Islet precursor cell (in vitro differentiated cells): ENCODE measurements around the gene DSN1.
A peak's percentile ranks its signal among the peaks of the same experiment; 100 is the strongest.

Experiments used
- DNase-seq: peaks from one replicate; pipeline ENCODE4 v3.0.0-alpha.2; 2018

Gene DSN1

DNA sequence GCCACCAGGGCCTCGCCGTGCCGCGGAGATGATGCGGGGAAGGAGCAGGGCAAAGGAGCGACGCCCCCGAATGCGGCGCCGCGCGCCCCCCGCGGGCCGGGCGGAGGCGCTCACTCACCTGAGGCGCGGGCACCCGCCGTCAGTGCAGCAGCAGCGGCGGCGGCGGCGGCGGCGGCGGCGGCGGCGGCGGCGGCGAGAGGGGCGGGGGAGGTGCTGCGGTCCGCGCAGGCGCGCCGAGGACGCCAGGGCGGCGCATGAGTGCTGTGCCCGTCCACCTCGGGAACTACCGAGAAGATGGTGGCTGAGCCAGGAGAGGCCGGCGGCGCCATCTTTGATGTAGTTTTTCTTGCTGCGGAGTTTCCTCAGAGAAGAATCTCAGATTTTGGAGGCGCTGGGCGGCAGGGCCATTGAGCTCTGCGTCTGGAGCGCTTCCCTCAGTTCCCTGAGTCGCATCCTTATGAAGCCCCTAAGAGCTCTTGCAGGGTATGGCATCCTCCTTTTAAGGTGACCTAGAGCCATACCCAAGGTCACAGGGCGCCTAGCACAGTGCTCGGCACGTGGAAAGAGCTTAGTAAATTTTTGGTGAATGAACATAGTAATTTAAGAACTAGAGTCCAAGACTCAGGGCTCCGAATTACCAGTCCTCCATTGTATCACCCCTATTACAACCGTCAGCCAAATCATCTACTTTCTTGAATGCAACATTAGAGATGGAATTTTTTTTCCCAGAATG is 27.5 kb downstream of the DSN1 start, which contains the start of gene NDRG3:
NDRG3 (minus strand) TSS at position 164 of the 733 bp plus-strand sequence. CDS start 24,355 bp downstream, outside the sequence.
- peak; percentile 95 for DNase-seq

DNA sequence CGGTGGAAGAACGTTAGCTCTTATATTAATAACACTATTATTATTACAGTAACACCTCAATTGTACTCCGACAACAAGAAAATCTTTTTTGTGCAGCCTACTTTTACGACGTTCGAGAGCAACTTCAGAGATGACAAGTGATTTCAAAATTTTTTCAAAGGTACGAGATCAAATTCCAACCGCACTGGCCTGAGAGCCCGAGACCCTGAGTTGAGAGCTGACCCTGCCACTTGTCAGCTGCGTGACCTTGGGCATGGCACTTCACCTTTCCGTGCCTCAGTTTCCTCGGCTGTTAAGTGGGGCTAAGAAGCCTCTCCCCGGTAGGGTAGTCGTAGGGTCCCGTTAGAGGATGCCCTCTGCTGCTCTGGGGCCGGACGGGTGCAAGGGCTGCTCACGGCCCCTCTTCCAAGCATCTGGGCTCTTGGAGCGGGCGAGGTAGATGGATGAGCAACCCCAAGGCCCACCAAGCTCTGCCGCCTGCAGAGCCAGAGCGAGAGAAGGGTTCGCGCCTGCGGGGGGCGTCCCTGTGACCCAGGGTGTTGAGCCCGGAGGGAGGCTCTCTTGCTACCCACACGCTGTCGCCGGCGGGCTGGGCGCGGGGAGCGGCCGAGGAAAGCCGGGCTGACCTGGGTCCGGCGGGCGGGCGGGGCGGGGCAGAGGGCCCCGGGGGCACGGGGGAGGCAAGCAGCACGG is 28.2 kb downstream of the DSN1 start:
- DNase-seq = no peak

DNA sequence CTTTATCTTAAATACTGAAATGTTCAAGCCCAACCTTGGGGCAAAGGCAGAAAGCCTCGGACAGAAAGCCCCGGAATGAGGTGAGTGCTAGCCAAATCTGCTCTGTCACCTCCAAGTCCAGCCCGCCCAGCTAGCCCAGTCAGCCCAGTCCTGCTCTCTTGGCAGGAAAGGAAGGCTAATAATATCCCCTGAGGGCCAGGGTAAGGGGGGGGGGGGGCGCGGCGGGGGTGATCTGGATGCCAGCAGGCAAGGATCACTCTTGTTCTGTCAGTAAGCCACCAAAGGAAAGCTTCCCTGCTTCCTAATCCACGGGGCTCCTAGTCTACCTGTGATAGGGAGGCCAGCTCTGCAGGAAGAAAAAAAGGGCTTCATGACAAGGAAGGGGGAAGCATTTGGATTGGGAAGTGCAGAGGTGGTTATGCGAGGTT is 28.8 kb downstream of the DSN1 start:
- DNase-seq = peak; percentile 92

GRCh38 chr20:36744243-36744642 is 29.3 kb downstream of the DSN1 start:
- no peak for DNase-seq

DNA sequence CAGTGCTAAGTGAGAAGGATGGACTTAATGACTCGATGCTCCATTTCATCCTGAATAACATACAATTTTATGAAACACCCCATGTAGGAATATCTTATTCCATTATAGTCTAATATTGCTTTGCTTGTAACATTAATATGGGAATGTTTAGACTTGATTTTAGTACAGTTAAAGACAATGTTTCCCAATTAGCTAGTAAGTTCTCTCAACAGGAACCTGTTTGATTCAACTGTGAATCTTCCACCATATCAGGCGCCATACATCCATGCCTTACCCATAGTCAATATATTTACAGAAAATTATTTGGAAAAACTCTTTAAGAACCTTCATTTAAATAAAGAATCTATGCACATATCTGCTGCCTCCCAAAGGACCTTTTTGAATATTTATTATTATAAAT is 31.0 kb downstream of the DSN1 start:
- no peak for DNase-seq

- DNase-seq = no peak
Measured at GRCh38 chr20:36741072-36741471, 32.5 kb downstream of the DSN1 start.

DNA sequence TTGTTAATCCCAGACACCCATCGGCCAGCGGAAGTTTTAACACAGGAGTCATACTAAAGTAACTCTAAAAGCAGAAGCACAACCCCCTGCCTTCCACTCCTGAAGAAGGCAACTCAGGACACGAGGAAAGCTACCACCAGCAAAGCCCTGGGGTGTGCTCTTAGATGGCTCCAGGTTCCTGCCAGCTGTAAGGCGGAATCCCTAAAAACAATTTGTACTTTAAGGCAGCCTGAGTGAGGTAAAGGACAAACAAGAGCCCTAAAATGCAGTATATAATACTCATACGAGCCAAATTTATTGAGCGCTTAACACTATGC is 36.4 kb downstream of the DSN1 start:
- DNase-seq = no peak

- DNase-seq = no peak
Measured at GRCh38 chr20:36736451-36737182, 36.9 kb downstream of the DSN1 start.

DNA sequence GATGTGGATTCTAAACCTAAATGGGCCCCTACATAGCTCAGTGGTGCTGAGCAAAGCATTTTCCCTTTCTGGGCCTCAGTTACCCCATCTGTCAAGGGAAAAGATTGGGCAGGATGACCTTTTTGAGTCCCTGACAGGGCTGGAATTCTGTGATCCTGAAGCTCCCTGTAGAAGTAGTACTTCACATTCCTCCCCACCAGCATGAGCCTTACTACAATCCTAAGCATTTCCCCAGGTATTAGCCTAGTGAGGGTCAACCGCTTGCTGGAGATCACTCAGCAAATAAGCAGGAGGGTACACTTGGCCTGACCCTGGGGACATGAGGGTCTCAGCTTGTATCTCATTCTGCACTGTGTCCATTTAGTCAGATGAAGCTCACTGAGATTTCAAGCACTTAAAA is 41.1 kb downstream of the DSN1 start:
- no peak for DNase-seq

DNA sequence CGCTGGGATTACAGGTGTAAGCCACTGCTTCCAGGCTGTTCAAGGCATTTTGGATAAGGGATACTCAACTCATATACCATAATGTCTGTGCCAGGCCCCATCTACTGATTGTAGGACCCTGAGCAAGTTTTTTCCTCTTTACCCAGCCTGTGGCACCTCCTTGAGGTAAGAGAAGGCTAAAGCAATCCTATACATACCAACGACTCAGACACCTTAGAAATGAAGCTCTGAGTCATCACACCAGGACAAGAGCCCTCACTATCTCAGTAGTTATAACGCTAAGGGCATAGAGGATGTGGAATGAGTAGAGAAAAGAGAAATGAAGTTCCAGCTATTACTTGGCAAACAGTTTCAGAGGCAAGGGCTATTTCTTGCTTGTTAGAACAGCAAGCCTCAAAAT is 44.6 kb downstream of the DSN1 start:
- DNase-seq = peak; percentile 64

DNA sequence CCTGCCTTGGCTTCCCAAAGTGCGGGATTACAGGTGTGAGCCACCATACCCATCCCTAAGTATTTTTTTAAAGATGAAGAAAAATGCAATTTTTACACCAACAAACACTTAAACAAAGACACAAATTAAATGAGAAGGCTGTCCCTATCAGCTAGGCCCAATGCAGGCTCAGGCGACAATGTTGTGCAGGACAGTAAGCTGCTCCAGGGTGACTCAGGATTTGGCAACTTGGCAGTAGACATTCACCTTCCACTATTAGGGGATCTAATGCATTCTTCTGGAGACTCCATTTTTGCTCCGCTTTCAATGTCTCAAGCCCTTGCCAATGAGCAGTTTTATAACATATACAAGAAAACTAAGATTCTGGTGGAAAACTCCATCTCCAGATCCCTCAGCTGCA is 47.4 kb downstream of the DSN1 start:
- no peak for DNase-seq

- no peak for DNase-seq
Measured at GRCh38 chr20:36720510-36720909, 53.1 kb downstream of the DSN1 start.

DNA sequence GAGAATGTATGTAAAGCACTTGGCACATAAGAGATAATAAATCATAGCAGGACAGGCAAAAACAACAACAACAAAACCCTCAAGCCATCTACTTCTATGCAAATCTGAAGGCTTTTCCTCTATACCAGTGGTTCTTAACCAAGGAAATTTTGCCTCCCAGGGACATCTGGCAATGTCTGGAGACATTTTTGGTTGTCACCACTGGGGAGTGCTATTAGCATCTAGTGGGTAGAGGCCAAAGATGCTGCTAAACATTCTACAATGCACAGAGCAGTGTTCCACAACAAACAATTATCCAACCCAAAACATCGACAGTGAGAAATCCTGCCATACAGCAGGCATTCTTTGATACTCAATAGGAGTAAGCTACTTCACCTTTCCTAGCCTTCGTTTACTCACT is 55.9 kb downstream of the DSN1 start:
- no peak for DNase-seq

GRCh38 chr20:36717021-36717420 is 56.5 kb downstream of the DSN1 start:
- no peak for DNase-seq

- DNase-seq = no peak
Measured at GRCh38 chr20:36712775-36713174, 60.8 kb downstream of the DSN1 start.

- no peak for DNase-seq
Measured at GRCh38 chr20:36709126-36709525, 64.4 kb downstream of the DSN1 start.

GRCh38 chr20:36703530-36703929 is 70.0 kb downstream of the DSN1 start:
- DNase-seq = no peak
